GM21717 (cell line): ENCODE results near the gene ENTHD1.

ENCODE experiments used
- ATAC-seq: cut with Tn5 transposase; IDR thresholded peaks from one replicate; pipeline ENCODE4 v1.9.1; 2021; ENCODE audit warnings: mild to moderate bottlenecking, moderate library complexity; ENCODE audit not compliant: unreplicated experiment

The ENTHD1 gene

DNA sequence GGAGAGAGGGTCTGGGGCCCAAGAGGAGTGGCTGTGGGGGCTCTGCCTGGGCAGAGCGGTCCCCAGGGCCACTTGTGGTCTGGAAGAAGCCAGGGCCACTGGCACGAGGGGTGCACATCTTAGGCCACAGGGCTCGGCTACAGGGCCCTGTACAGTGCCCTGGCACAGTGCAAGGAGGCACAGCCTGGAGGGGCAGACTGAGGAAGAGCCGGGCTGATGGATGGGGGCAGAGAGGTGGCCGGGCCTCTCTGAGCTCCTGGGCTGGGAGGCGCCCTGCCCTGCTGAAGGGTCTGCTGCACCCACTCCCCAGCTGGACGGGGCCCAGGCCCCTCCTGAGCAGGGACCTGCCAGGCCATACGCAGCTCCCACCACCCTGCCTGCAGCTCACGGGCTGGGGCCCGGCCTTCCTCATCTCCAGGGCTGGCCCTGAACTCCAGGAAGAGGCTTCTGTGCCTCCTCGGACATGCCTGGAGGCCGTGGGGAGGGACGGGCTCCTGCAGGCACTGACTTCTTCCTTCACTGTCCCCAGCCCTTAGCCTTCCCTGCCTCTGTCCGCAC lies 199.5 kb downstream of the ENTHD1 start:
- ATAC-seq: no peak
